CD4-positive, alpha-beta T cell (primary cell): ENCODE results near the gene GLUL. TPM values are rescaled to one million over a fixed set of nuclear protein-coding genes. Genes with fewer than 3 reads are reported as not detected.

Experiments used
- ATAC-seq: fragments of 200-7000 bp; cut with Tn5 transposase; one replicate; pipeline ENCODE4 v1.10.0; 2022; ENCODE audit warnings: mild to moderate bottlenecking; ENCODE audit not compliant: poor library complexity
- CTCF ChIA-PET: fragments of 350-600 bp; sonication (Branson Sonifier 250); formaldehyde crosslinking; loops from one replicate; lab custom pipeline; 2021; ENCODE audit warnings: antibody characterized with exemption, inconsistent platforms; lab: Charles Lee
- POLR2A ChIA-PET: fragments of 350-600 bp; sonication (Branson Sonifier 250); formaldehyde crosslinking; loops from one replicate; lab custom pipeline; 2021; ENCODE audit warnings: antibody characterized with exemption, inconsistent platforms; lab: Charles Lee
- DNase-seq, 14 experiments: peaks; one replicate each; pipeline ENCODE4 v3.0.0-alpha.2; 2013 to 2020; ENCODE audit warnings: mixed read lengths in 2 of 14
- H3K27ac ChIP-seq, 2 donors: one replicate each; pipeline versions ENCODE4 v1.5.1 to v1.7.0; 2013; ENCODE audit warnings: low read length in 2 of 2, low read depth in 1 of 2, mild to moderate bottlenecking in 1 of 2
- H3K27me3 ChIP-seq, 2 experiments: 1 replicate in 1 of 2; 2 replicates in 1 of 2; pipeline versions ENCODE4 v1.6.1 to v1.7.0; 2013; ENCODE audit warnings: low read length in 2 of 2, control low read depth in 1 of 2, mild to moderate bottlenecking in 1 of 2, moderate library complexity in 1 of 2; ENCODE audit not compliant: insufficient read depth in 2 of 2, control insufficient read depth in 1 of 2
- H3K36me3 ChIP-seq: one replicate; pipeline ENCODE4 v1.6.1; 2013; ENCODE audit warnings: low read length, control low read depth; ENCODE audit not compliant: insufficient read depth
- H3K4me1 ChIP-seq: one replicate; pipeline ENCODE4 v1.6.1; 2013; ENCODE audit warnings: low read length, control low read depth; ENCODE audit not compliant: insufficient read depth
- H3K4me3 ChIP-seq: one replicate; pipeline ENCODE4 v1.5.1; 2013; ENCODE audit warnings: mild to moderate bottlenecking, low read length, moderate library complexity
- H3K9me3 ChIP-seq, 2 experiments: 1 replicate in 1 of 2; 2 replicates in 1 of 2; pipeline versions ENCODE4 v1.6.1 to v1.7.0; 2013; ENCODE audit warnings: low read length in 2 of 2, mild to moderate bottlenecking in 2 of 2, control low read depth in 1 of 2, moderate library complexity in 1 of 2; ENCODE audit not compliant: control insufficient read depth in 1 of 2, insufficient read depth in 1 of 2
- H3K27ac Mint-ChIP-seq: one replicate; pipeline ENCODE4 v1.8.0; 2020; ENCODE audit warnings: mixed read lengths
- H3K27me3 Mint-ChIP-seq: one replicate; pipeline ENCODE4 v1.8.0; 2021; ENCODE audit warnings: mixed read lengths
- H3K36me3 Mint-ChIP-seq: one replicate; pipeline ENCODE4 v1.8.0; 2021; ENCODE audit warnings: low read depth, mixed read lengths
- H3K4me1 Mint-ChIP-seq: one replicate; pipeline ENCODE4 v1.8.0; 2021; ENCODE audit warnings: low read depth, mixed read lengths
- H3K4me3 Mint-ChIP-seq: one replicate; pipeline ENCODE4 v1.8.0; 2020; ENCODE audit warnings: mild to moderate bottlenecking, mixed read lengths
- H3K9me3 Mint-ChIP-seq: one replicate; pipeline ENCODE4 v1.8.0; 2020; ENCODE audit warnings: mixed read lengths
- CTCF ChIP-seq: fragments of 200-600 bp; IDR thresholded peaks from one replicate; pipeline ENCODE4 v1.8.0; 2022; ENCODE audit warnings: antibody characterized with exemption, mild to moderate bottlenecking
- intact Hi-C, 2 experiments: fragments of 100-400 bp; cut with DNase I in 1 of 2; cut with micrococcal nuclease in 1 of 2; formaldehyde crosslinking; loops; one replicate each; pipeline versions ENCODE4 v1.15.1 to v1.9.0; 2023 to 2025; cut with DNase I, micrococcal nuclease
- total RNA-seq, 174 experiments: library from RNA in 2 of 174; stranded (reverse) in 2 of 174; gene quantifications; one replicate each; pipeline ENCODE4 v1.2.3 and lab custom pipeline; 2021 to 2026

GLUL gene
- total RNA-seq, 2 experiments from 2014 or later, result 60.4 to 64.0 TPM

GRCh38 chr1:182386980-182387379 lies 4.6 kb downstream of the GLUL start:
- DNase-seq (no peak), ATAC-seq (no peak)
- Histone ChIP-seq H3K4me3 (no peak overlapping the region), H3K27ac (no peak overlapping the region), H3K4me1 (peaks cover 20% of the 10 kb centered on the region), H3K27me3 (peaks cover 0 to 3% of the 10 kb centered on the region in 2 experiments), H3K36me3 (peaks cover 37% of the 10 kb centered on the region), H3K9me3 (no peaks in the 10 kb centered on the region)
- intact Hi-C loops, result no loop called here
- Mint-ChIP-seq H3K9me3 (no peaks in the 10 kb centered on the region), H3K4me1 (peaks cover 22% of the 10 kb centered on the region), H3K4me3 (no peak overlapping the region), H3K36me3 (peaks cover 66% of the 10 kb centered on the region), H3K27me3 (no peaks in the 10 kb centered on the region), H3K27ac (no peak overlapping the region)
- ChIA-PET CTCF (interaction anchor here (0.6 kb wide), 1 partner anchor 196 kb away, joined by 4 read pairs; no protein-coding TSS in a partner anchor), POLR2A (no interaction called here)
- no peak for TF ChIP-seq CTCF

- H3K4me3 Mint-ChIP-seq, result no peak overlapping the region
- H3K9me3 Mint-ChIP-seq, result no peaks in the 10 kb centered on the region
- peaks cover 66% of the 10 kb centered on the region for H3K36me3 Mint-ChIP-seq
- Histone ChIP-seq H3K4me1 (peaks cover 17% of the 10 kb centered on the region), H3K36me3 (peaks cover 37% of the 10 kb centered on the region), H3K27me3 (peaks cover 0 to 3% of the 10 kb centered on the region in 2 experiments), H3K27ac (no peak overlapping the region), H3K4me3 (no peak overlapping the region), H3K9me3 (no peaks in the 10 kb centered on the region)
- TF ChIP-seq CTCF, result no peak
- no peak overlapping the region for H3K27ac Mint-ChIP-seq
- peaks cover 22% of the 10 kb centered on the region for H3K4me1 Mint-ChIP-seq
- no peaks in the 10 kb centered on the region for H3K27me3 Mint-ChIP-seq
- intact Hi-C loops, result no loop called here
- POLR2A ChIA-PET, result no interaction called here
- CTCF ChIA-PET, result no interaction called here
- ATAC-seq (no peak), DNase-seq (no peak)
These were observed 5.4 kb downstream of the GLUL start for GRCh38 chr1:182385885-182386853.

DNA sequence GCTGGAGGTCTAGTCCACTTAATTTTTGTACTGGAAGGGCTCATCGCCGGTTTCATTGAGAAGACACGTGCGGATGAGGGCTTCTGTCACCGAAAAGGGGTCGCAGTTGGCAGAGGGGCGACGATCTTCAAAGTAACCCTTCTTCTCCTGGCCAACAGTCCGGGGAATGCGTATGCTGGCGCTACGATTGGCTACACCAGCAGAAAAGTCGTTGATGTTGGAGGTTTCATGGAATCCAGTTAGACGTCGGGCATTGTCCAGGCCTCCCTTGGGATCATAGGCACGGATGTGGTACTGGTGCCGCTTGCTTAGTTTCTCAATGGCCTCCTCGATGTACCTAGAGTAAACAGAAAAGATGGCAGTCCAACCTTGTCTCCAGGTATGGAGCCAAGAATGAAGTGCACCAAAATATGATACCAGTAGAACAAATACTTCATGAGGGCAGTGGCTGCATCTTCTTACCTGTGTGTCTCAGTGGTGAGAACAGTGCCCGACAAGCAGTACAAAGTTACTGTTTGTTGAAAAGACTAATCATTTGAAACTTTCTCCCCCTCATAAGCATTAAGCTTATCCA lies 7.1 kb downstream of the GLUL start:
- no peak for TF ChIP-seq CTCF
- Mint-ChIP-seq H3K27me3 (no peaks in the 10 kb centered on the region), H3K9me3 (no peaks in the 10 kb centered on the region), H3K36me3 (peaks cover 55% of the 10 kb centered on the region), H3K27ac (no peak overlapping the region), H3K4me3 (no peak overlapping the region), H3K4me1 (peaks cover 11% of the 10 kb centered on the region)
- CTCF ChIA-PET, result no interaction called here
- Histone ChIP-seq H3K36me3 (peaks cover 37% of the 10 kb centered on the region), H3K27ac (peak overlapping the region in 1 of 2 donors; percentile 57), H3K27me3 (peaks cover 0 to 3% of the 10 kb centered on the region in 2 experiments), H3K9me3 (no peaks in the 10 kb centered on the region), H3K4me1 (peaks cover under 1% of the 10 kb centered on the region), H3K4me3 (no peak overlapping the region)
- ATAC-seq (no peak), DNase-seq (no peak)
- POLR2A ChIA-PET, result no interaction called here
- intact Hi-C loops, result no loop called here
